A673 (cell line): ENCODE measurements around the gene TULP3. TPM values are rescaled to one million over a fixed set of nuclear protein-coding genes. Genes with fewer than 3 reads are reported as not detected.

Source experiments
- BruUV-seq: library from RNA; stranded (reverse); fragments of 400-500 nt; replicated peaks from 2 replicates; lab custom pipeline; 2021; lab: Mats Ljungman, UMichigan
- CTCF ChIA-PET: fragments of 300-600 bp; sonication (Branson Sonifier 250); formaldehyde crosslinking; loops from one replicate; lab custom pipeline; 2022; ENCODE audit warnings: antibody characterized with exemption; lab: Charles Lee
- POLR2A ChIA-PET: fragments of 300-600 bp; sonication (Branson Sonifier 250); formaldehyde crosslinking; loops from one replicate; lab custom pipeline; 2022; ENCODE audit warnings: antibody characterized with exemption; ENCODE audit not compliant: low non-redundant PET; lab: Charles Lee
- DNase-seq: peaks from one replicate; pipeline ENCODE4 v3.0.0-alpha.2; 2015; ENCODE audit warnings: low spot score
- H3K27ac ChIP-seq: fragments of 200-600 bp; sonication (generic); 2 replicates; pipeline ENCODE4 v1.5.1; 2016; ENCODE audit warnings: mixed run types, low read depth, mild to moderate bottlenecking, mixed read lengths, antibody characterized with exemption, low read length; ENCODE audit not compliant: poor library complexity, severe bottlenecking
- H3K27me3 ChIP-seq: fragments of 200-600 bp; sonication (generic); replicated peaks from 2 replicates; pipeline ENCODE4 v1.6.1; 2017; ENCODE audit warnings: mixed run types, low read depth, mild to moderate bottlenecking, mixed read lengths, antibody characterized with exemption, low read length; ENCODE audit not compliant: insufficient read depth, poor library complexity
- H3K36me3 ChIP-seq: fragments of 200-600 bp; sonication (generic); 2 replicates; pipeline ENCODE4 v1.6.1; 2016; ENCODE audit warnings: mixed run types, mild to moderate bottlenecking, mixed read lengths, antibody characterized with exemption, low read length; ENCODE audit not compliant: insufficient read depth, poor library complexity, severe bottlenecking
- H3K4me1 ChIP-seq: fragments of 200-600 bp; sonication (generic); 2 replicates; pipeline ENCODE4 v1.6.1; 2017; ENCODE audit warnings: mixed run types, mild to moderate bottlenecking, mixed read lengths, antibody characterized with exemption, low read length; ENCODE audit not compliant: insufficient read depth, poor library complexity, severe bottlenecking
- H3K4me3 ChIP-seq: fragments of 200-600 bp; sonication (generic); 2 replicates; pipeline ENCODE4 v1.5.1; 2016; ENCODE audit warnings: low read depth, mixed run types, mild to moderate bottlenecking, mixed read lengths, low read length; ENCODE audit not compliant: poor library complexity, severe bottlenecking
- H3K9me3 ChIP-seq: fragments of 200-600 bp; sonication (generic); 2 replicates; pipeline ENCODE4 v1.6.1; 2016; ENCODE audit warnings: mixed run types, low read depth, mild to moderate bottlenecking, mixed read lengths, antibody characterized with exemption, low read length; ENCODE audit not compliant: poor library complexity, severe bottlenecking
- CTCF ChIP-seq: fragments of 300-800, 200-600 bp; sonication (generic); conservative IDR thresholded peaks from 2 replicates; pipeline ENCODE4 v1.5.1; 2017; ENCODE audit warnings: low read depth, mild to moderate bottlenecking, antibody characterized with exemption, low read length, moderate library complexity, mixed read lengths
- EZH2 ChIP-seq: fragments of 200-600 bp; sonication (generic); IDR thresholded peaks from 2 replicates; pipeline ENCODE4 v1.6.1; 2017; ENCODE audit warnings: borderline replicate concordance, low read depth, mild to moderate bottlenecking, mixed read lengths, antibody characterized with exemption, low read length; ENCODE audit not compliant: poor library complexity, severe bottlenecking
- intact Hi-C: fragments of 100-400 bp; cut with micrococcal nuclease; formaldehyde crosslinking; loops from one replicate; pipeline ENCODE4 v1.10.0; 2022; ENCODE audit not compliant: unreplicated experiment
- total RNA-seq: library from RNA; stranded (reverse); gene quantifications from 2 replicates; pipeline ENCODE4 v1.2.3, GENCODE V29; 2021

TULP3 gene
- total RNA-seq, 1 experiment from 2014 or later, result 48.1 TPM

GRCh38 chr12:2892246-2892645 is 1.6 kb downstream of the TULP3 start:
- BruUV-seq, result no TSS peak
- no peaks in the 10 kb centered on the region for H3K9me3 ChIP-seq
- peaks cover 18% of the 10 kb centered on the region for H3K36me3 ChIP-seq
- H3K4me1 ChIP-seq, result peaks cover 14% of the 10 kb centered on the region
- TF ChIP-seq EZH2, result no peak
- H3K4me3 ChIP-seq, result peak overlapping the region; percentile 81
- POLR2A ChIA-PET, result no interaction called here
- CTCF ChIA-PET, result interaction anchor here (0.6 to 1.0 kb wide), 2 partner anchors 52 to 149 kb away, joined by 3 to 5 read pairs; no protein-coding TSS in a partner anchor
- H3K27me3 ChIP-seq, result no peaks in the 10 kb centered on the region
- no peak overlapping the region for H3K27ac ChIP-seq
- intact Hi-C loops, result no loop called here
- no peak for DNase-seq

- TF ChIP-seq CTCF, result no peak
- TF ChIP-seq EZH2, result no peak
- CTCF ChIA-PET, result interaction anchor here (1.0 kb wide), 1 partner anchor 149 kb away, joined by 5 read pairs; no protein-coding TSS in a partner anchor
- peaks cover 14% of the 10 kb centered on the region for H3K4me1 ChIP-seq
- no peaks in the 10 kb centered on the region for H3K9me3 ChIP-seq
- POLR2A ChIA-PET, result no interaction called here
- peaks cover 12% of the 10 kb centered on the region for H3K36me3 ChIP-seq
- no peak overlapping the region for H3K4me3 ChIP-seq
- intact Hi-C loops, result no loop called here
- BruUV-seq, result no TSS peak
- H3K27ac ChIP-seq, result no peak overlapping the region
- H3K27me3 ChIP-seq, result no peaks in the 10 kb centered on the region
- DNase-seq, result peak; percentile 30
Measured at GRCh38 chr12:2893007-2893406, 2.3 kb downstream of the TULP3 start.

- ChIA-PET POLR2A (no interaction called here), CTCF (no interaction called here)
- intact Hi-C loops, result no loop called here
- TF ChIP-seq CTCF, result no peak
- no peak for TF ChIP-seq EZH2
- H3K9me3 ChIP-seq, result no peaks in the 10 kb centered on the region
- no peak for DNase-seq
- H3K27ac ChIP-seq, result peak overlapping the region; percentile 10
- H3K27me3 ChIP-seq, result no peaks in the 10 kb centered on the region
- no peaks in the 10 kb centered on the region for H3K36me3 ChIP-seq
- BruUV-seq, result no TSS peak
- no peak overlapping the region for H3K4me3 ChIP-seq
- peaks cover 14% of the 10 kb centered on the region for H3K4me1 ChIP-seq
Measured at GRCh38 chr12:2895051-2895451, 4.4 kb downstream of the TULP3 start.

- Histone ChIP-seq H3K36me3 (no peaks in the 10 kb centered on the region), H3K4me1 (peaks cover 10% of the 10 kb centered on the region), H3K27ac (no peak overlapping the region), H3K4me3 (no peak overlapping the region), H3K27me3 (no peaks in the 10 kb centered on the region), H3K9me3 (no peaks in the 10 kb centered on the region)
- POLR2A ChIA-PET, result no interaction called here
- BruUV-seq, result no TSS peak
- DNase-seq, result no peak
- intact Hi-C loops, result no loop called here
- CTCF ChIA-PET, result no interaction called here
- TF ChIP-seq EZH2 (no peak), CTCF (no peak)
Measured at GRCh38 chr12:2895511-2895910, 4.8 kb downstream of the TULP3 start.
